HK-2 (cell line): ENCODE measurements around the gene DCST2.
A peak's percentile ranks its signal among the peaks of the same experiment; 100 is the strongest.

Source experiments
- DNase-seq: peaks from one replicate; pipeline ENCODE4 v3.0.0-alpha.2; 2018; ENCODE audit not compliant: unreplicated experiment

The DCST2 gene

GRCh38 chr1:155069551-155070157 is 36.1 kb upstream of the DCST2 start:
- no peak for DNase-seq

GRCh38 chr1:155068599-155068998 is 35.0 kb upstream of the DCST2 start:
- DNase-seq, result no peak

GRCh38 chr1:155066777-155067176 is 33.2 kb upstream of the DCST2 start:
- DNase-seq, result no peak

GRCh38 chr1:155064832-155065429 is 31.4 kb upstream of the DCST2 start:
- no peak for DNase-seq

- DNase-seq, result no peak
These were observed 30.7 kb upstream of the DCST2 start for GRCh38 chr1:155064111-155064831.

- DNase-seq, result peak; percentile 82
These were observed 30.0 kb upstream of the DCST2 start, which contains the start of gene EFNA4 for GRCh38 chr1:155063550-155064110. Gene EFNA4, plus strand, starts transcription at chr1:155063740. Its CDS starts 84 bp downstream, at chr1:155063824.

GRCh38 chr1:155062702-155063411 is 29.3 kb upstream of the DCST2 start:
- DNase-seq, result no peak

- DNase-seq, result no peak
These were observed 28.6 kb upstream of the DCST2 start for GRCh38 chr1:155062151-155062686.

GRCh38 chr1:155061381-155062150 is 28.0 kb upstream of the DCST2 start:
- peak; percentile 96 for DNase-seq

GRCh38 chr1:155060736-155061135 is 27.2 kb upstream of the DCST2 start:
- DNase-seq, result no peak

GRCh38 chr1:155057788-155058211 is 24.2 kb upstream of the DCST2 start:
- DNase-seq, result no peak

GRCh38 chr1:155057104-155057503 is 23.5 kb upstream of the DCST2 start:
- DNase-seq, result no peak

GRCh38 chr1:155053531-155054105 is 20.0 kb upstream of the DCST2 start:
- no peak for DNase-seq

- no peak for DNase-seq
These were observed 19.1 kb upstream of the DCST2 start for GRCh38 chr1:155052439-155053395.

GRCh38 chr1:155051777-155052398 is 18.3 kb upstream of the DCST2 start:
- DNase-seq, result peak; percentile 65

- no peak for DNase-seq
These were observed 17.8 kb upstream of the DCST2 start for GRCh38 chr1:155051342-155051776.

- peak; percentile 92 for DNase-seq
These were observed 17.2 kb upstream of the DCST2 start, which contains the start of gene ADAM15 for GRCh38 chr1:155050560-155051341. Gene ADAM15, plus strand, starts transcription at chr1:155051316. Its CDS starts 71 bp downstream, at chr1:155051387.
